A549 (cell line): Measurements from ENCODE around the gene MSANTD4.

Experiments
- CTCF ChIP-seq: fragments of >200 bp; sonication (Bioruptor Twin); formaldehyde crosslinking; IDR thresholded peaks from 3 replicates; pipeline ENCODE4 v1.5.1; 2016
- ESRRA ChIP-seq: fragments of 150-350 bp; IDR thresholded peaks from 2 replicates; pipeline ENCODE4 v1.6.1; 2014; ENCODE audit warnings: mild to moderate bottlenecking, low read length, borderline replicate concordance
- HEYL ChIP-seq: fragments of 250-450 bp; sonication (Bioruptor Pico); IDR thresholded peaks from 2 replicates; pipeline ENCODE4 v1.8.0; 2021; ENCODE audit warnings: mild to moderate bottlenecking, moderate library complexity

GRCh38 chr11:106014620-106015019 is 7.4 kb downstream of the MSANTD4 start:
- no peak for TF ChIP-seq HEYL (CRISPR knock-in tag)
- TF ChIP-seq ESRRA = no peak
- no peak for TF ChIP-seq CTCF
